AG04450 (cell line): ENCODE measurements around the gene PTPN13. TPM values are rescaled to one million over a fixed set of nuclear protein-coding genes. Genes with fewer than 3 reads are reported as not detected.

Experiments used
- CTCF ChIA-PET: fragments of 300-600, 350-600 bp; formaldehyde crosslinking; extraction: SDS; loops from one replicate; lab custom pipeline; 2022; ENCODE audit warnings: antibody characterized with exemption, inconsistent platforms; lab: Charles Lee
- POLR2A ChIA-PET: fragments of 350-600 bp; formaldehyde crosslinking; extraction: SDS; loops from one replicate; lab custom pipeline; 2021; ENCODE audit warnings: antibody characterized with exemption, inconsistent platforms; lab: Yijun Ruan, JAX
- DNase-seq: peaks from one replicate; pipeline ENCODE4 v3.0.0-alpha.2; 2011; ENCODE audit warnings: low read depth, low spot score
- H3K27ac ChIP-seq: one replicate; pipeline ENCODE4 v1.5.1; 2012; ENCODE audit warnings: low read depth, low read length, control low read depth
- H3K27me3 ChIP-seq: one replicate; pipeline ENCODE4 v1.6.0; 2012; ENCODE audit warnings: low read length; ENCODE audit not compliant: control insufficient read depth, insufficient read depth
- H3K4me3 ChIP-seq: 2 replicates; pipeline ENCODE4 v1.5.1; 2011; ENCODE audit warnings: mild to moderate bottlenecking, low read depth, low read length, control low read depth
- H3K9me3 ChIP-seq: 2 replicates; pipeline ENCODE4 v1.5.1; 2012; ENCODE audit warnings: low read length; ENCODE audit not compliant: control insufficient read depth, insufficient read depth
- polyA plus RNA-seq: library from polyadenylated mRNA; depleted of rRNA; stranded (reverse); fragments of >200 nt; gene quantifications from 2 replicates; pipeline ENCODE4 v1.2.3, GENCODE V29; 2011
- TF ChIP-seq, protein P1 (sequence below): IDR thresholded peaks from 2 replicates; pipeline ENCODE4 v1.5.1; 2011; ENCODE audit warnings: low read depth, low read length, control low read depth, inconsistent platforms

PTPN13 gene
- polyA plus RNA-seq, 1 experiment = 26.7 TPM

DNA sequence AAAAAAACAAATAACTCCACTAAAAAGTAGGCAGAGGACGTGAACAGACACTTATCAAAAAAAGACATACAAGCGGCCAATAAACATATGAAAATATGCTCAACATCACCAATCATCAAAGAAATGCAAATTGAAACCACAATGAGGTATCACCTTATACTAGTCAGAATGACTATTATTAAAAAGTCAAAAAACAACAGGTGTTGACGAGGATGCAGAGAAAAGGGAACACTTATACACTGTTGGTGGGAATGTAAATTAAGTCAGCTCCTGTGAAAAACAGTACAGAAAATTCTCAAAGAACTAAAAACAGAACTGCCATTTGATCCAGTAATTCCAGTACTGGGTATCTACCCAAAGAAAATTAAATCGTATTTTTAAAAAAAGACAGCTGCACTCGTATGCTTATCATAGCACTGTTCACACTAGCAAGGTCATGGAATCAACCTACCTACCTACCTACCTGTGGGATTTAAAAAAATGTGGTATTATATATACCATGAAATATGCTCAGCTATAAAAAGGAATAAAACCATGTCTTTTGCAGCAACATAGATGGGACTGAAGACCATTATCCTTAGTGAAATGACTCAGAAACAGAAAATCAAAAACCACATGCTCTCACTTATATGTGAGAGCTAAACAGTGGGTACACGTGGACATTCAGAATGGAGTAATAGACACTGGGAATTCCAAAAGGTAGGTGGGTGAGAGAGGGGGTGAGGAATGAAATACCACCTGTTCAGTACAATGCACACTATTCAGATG is 24.8 kb upstream of the PTPN13 start:
- no peak for DNase-seq
- Histone ChIP-seq H3K4me3 (no peak overlapping the region), H3K27ac (no peak overlapping the region), H3K9me3 (no peaks in the 10 kb centered on the region), H3K27me3 (no peaks in the 10 kb centered on the region)
- ChIA-PET CTCF (interaction anchor here (1.4 kb wide), 2 partner anchors 12 to 71 kb away, joined by 3 read pairs; no protein-coding TSS in a partner anchor), POLR2A (no interaction called here)
- TF ChIP-seq, protein P1, sequence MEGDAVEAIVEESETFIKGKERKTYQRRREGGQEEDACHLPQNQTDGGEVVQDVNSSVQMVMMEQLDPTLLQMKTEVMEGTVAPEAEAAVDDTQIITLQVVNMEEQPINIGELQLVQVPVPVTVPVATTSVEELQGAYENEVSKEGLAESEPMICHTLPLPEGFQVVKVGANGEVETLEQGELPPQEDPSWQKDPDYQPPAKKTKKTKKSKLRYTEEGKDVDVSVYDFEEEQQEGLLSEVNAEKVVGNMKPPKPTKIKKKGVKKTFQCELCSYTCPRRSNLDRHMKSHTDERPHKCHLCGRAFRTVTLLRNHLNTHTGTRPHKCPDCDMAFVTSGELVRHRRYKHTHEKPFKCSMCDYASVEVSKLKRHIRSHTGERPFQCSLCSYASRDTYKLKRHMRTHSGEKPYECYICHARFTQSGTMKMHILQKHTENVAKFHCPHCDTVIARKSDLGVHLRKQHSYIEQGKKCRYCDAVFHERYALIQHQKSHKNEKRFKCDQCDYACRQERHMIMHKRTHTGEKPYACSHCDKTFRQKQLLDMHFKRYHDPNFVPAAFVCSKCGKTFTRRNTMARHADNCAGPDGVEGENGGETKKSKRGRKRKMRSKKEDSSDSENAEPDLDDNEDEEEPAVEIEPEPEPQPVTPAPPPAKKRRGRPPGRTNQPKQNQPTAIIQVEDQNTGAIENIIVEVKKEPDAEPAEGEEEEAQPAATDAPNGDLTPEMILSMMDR = no peak

DNA sequence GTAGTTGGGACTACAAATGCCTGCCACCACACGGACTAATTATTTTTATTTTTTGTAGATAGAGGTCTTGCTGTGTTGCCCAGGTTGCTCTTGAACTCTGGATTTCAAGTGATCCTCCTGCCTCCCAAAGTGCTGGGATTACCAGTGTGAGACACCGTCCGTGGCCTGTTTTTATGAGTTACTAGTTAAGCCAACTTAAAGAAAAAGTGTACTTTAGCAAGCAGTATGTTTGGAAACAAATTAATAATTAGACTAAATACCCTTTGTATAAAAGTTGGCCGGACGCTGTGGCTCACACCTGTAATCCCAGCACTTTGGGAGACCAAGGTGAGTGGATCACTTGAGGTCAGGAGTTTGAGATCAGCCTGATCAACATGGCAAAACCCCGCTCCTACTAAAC is 14.2 kb upstream of the PTPN13 start:
- DNase-seq = no peak
- Histone ChIP-seq H3K4me3 (no peak overlapping the region), H3K27me3 (no peaks in the 10 kb centered on the region), H3K9me3 (no peaks in the 10 kb centered on the region), H3K27ac (no peak overlapping the region)
- POLR2A ChIA-PET = no interaction called here
- TF ChIP-seq, protein P1 = no peak
- CTCF ChIA-PET = no interaction called here

DNA sequence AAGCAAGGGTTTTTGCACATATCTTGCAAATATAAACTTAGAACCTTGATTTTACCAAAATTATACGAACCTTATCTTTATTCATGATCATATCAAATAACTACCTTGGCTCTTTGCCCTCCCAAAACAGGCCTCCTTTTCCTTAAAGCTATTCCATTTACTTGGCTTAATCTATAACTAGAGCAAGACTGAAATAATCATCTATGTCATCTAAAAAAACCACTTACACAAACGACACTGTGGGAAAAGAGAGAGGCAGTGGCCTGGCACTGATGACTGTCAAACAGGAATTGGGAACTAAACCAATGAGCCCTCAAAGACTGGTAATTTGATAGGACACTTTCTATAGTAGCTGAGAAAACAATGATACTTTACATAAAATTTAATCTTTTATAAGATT is 11.7 kb upstream of the PTPN13 start:
- CTCF ChIA-PET = interaction anchor here (0.6 to 1.8 kb wide), 3 partner anchors 11 to 87 kb away, joined by 3 to 9 read pairs (median 7); partner anchors contain the start of gene PTPN13
- Histone ChIP-seq H3K9me3 (no peaks in the 10 kb centered on the region), H3K27me3 (no peaks in the 10 kb centered on the region), H3K4me3 (no peak overlapping the region), H3K27ac (no peak overlapping the region)
- POLR2A ChIA-PET = no interaction called here
- TF ChIP-seq, protein P1 = no peak
- no peak for DNase-seq

DNA sequence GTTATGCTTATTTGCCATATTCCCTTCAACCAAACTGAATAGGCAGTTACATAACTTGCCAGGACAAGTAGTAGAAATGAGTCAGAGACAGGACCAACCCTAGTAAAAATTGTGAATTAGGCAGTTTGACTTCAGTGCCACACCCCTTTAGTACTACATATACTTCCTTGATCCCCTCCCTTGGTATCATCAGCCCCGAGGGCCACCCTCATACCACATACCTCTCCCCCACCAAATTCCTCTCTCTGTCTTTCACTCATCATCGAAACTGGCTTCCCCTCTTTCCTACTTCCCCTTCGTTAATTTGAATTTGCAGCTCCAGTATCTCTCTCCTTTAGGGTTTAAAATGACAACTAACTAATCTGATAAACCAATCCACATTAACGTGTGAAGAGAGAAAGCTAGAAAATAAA is 7.9 kb upstream of the PTPN13 start:
- DNase-seq = no peak
- Histone ChIP-seq H3K27me3 (no peaks in the 10 kb centered on the region), H3K4me3 (no peak overlapping the region), H3K27ac (no peak overlapping the region), H3K9me3 (no peaks in the 10 kb centered on the region)
- TF ChIP-seq, protein P1 = no peak
- CTCF ChIA-PET = interaction anchor here (2.3 kb wide), 1 partner anchor 87 kb away, joined by 9 read pairs; no protein-coding TSS in a partner anchor
- POLR2A ChIA-PET = no interaction called here

DNA sequence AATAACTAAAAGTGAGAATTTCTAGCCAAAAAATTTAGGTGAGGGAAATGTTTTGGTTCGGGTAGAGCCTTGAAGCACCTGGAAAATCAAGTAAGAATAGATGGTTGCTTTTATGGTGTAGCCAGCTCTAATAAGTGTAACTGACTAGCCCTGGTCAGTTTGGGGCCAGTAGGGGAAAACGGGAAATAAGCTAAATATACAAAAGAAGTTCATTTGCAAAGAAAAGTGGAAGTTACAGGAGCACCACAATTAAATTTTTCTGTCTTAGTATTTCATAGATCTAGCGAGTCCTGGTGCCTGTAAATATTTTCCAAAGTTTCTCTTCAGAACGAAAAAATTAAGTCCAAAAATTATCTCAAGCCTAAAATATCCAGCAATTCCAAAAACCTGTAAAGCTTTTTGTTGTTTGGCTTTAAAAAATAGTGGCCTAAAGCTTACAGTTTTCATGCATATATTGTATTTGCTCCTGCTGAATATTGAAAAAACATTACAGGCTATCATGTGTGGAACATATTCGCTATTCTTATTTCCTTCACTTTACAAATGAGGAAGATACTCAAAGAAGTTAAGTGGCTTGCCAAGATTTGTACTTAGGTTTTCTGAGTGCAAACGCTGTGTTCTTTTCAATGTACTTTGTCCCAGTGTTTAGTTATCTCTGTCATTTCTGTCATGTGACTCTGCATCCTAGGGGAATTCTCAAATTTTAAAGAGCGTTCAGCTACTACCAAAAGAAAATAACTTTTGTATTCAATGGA is 7.3 kb upstream of the PTPN13 start:
- no peaks in the 10 kb centered on the region for H3K9me3 ChIP-seq
- H3K27me3 ChIP-seq = no peaks in the 10 kb centered on the region
- no peak overlapping the region for H3K27ac ChIP-seq
- no peak for DNase-seq
- ChIA-PET CTCF (interaction anchor here (0.7 to 2.3 kb wide), 2 partner anchors 21 to 88 kb away, joined by 3 to 9 read pairs; no protein-coding TSS in a partner anchor), POLR2A (no interaction called here)
- H3K4me3 ChIP-seq = no peak overlapping the region
- TF ChIP-seq, protein P1 = no peak
